Measurements from ENCODE around the gene PRIMPOL.

PRIMPOL gene

DNA sequence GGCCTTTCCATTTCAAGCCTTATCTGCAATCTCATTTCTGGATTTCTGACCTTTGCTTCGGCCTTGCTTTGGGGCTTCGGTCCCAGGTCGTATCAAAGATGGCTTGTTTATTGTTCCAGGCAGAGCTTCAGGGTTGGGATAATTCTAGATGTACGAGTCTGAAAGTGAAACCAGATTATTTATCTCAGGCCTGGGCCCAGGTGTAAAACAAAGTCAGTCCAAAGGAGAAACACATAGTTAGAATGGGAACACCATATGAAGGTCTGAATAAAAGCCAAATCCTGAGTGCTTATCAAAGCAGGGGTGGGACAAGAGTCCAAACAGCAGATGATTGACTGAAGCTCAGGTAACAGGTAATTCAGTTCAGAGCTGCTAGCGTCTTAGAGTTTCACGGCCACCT, 17.1 kb downstream of the PRIMPOL start:
- DNase-seq (ENCODE audit: low read depth, low spot score) = no peak

DNA sequence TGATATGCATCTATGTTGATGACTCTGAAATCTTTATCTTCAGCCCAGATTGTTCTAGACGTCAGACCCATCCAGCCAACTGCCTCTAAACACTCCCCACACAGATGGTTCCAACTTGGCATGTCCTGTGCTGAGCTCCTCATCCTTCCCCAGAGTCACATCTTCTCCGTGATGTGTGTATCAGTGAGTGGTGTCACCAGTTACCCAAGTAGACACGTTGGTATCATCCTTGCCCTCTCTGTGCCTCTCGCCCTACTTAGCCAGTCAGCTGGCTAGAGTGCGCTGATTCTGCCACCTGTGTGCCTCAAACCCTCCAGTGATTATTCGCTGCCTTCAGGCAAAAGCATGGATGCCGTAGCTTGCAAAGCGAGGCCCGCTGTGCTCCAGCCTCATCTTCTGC, 18.6 kb downstream of the PRIMPOL start:
- no peak for DNase-seq (ENCODE audit: low read depth, low spot score)

- no peak for DNase-seq (ENCODE audit: low read depth, low spot score)
These were observed 19.1 kb downstream of the PRIMPOL start for GRCh38 chr4:184668511-184669114.

DNA sequence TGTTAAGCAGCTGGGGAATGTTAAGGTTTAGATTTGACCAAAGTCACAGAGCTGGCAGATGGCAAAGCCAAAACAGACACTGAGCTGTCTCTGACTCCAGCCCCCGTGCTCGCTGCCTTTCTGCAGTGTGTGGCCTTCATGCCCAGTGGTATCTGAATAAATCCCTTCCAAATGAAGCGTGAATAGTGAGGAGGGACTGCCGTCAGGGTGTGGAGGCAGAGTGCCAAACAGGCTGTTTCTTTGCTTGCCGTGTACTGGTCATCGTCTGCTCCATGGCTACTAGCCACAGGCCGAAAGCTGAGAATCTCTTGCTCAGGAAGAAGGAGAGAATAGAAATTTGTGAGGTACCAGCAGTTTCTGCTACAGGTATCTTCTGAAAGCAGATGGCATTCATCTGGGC, 19.7 kb downstream of the PRIMPOL start:
- DNase-seq (ENCODE audit: low read depth, low spot score) = no peak

- DNase-seq (ENCODE audit: low read depth, low spot score) = no peak
These were observed 21.6 kb downstream of the PRIMPOL start for GRCh38 chr4:184671101-184671500.

DNA sequence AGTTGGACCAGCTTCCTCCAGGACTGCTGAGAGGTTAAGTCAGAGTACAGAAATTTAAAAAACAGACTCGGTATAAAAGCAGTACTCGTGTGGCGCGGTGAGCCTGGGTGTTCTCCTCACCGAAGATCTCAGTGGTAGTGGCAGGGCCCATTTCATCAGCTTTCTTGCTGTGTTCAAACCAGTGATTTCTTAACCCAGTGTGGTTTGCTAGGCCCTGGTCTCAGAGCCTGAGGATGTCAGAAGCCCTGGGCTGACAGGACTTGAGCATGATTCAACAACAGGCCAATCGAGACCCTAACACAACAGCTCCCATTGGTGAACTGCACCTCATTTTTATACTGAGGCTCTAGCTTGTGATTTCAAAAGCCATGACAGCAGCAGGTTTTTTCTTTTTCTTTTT, 23.2 kb downstream of the PRIMPOL start:
- DNase-seq (ENCODE audit: low read depth, low spot score) = no peak

DNA sequence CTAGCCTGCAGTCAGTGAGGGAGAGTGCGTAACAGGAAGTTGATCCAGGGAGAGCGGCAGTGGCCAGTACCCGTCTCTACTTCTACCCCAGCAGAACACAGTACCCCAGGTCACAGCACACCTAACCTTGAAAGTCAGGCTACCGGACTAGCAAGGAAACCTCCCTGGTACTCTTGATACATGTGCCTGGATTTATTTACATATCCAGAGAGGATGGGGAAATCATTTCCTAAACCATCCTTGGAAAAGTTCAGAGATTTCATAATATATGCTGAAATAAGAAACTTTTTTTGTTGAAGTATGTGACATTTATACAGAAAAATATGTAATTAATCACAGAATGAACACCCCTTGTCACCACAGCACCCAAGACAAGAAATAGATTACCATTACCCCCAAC, 24.5 kb downstream of the PRIMPOL start:
- DNase-seq (ENCODE audit: low read depth, low spot score) = no peak

GRCh38 chr4:184675018-184675417, 25.5 kb downstream of the PRIMPOL start:
- no peak for DNase-seq (ENCODE audit: low read depth, low spot score)

DNA sequence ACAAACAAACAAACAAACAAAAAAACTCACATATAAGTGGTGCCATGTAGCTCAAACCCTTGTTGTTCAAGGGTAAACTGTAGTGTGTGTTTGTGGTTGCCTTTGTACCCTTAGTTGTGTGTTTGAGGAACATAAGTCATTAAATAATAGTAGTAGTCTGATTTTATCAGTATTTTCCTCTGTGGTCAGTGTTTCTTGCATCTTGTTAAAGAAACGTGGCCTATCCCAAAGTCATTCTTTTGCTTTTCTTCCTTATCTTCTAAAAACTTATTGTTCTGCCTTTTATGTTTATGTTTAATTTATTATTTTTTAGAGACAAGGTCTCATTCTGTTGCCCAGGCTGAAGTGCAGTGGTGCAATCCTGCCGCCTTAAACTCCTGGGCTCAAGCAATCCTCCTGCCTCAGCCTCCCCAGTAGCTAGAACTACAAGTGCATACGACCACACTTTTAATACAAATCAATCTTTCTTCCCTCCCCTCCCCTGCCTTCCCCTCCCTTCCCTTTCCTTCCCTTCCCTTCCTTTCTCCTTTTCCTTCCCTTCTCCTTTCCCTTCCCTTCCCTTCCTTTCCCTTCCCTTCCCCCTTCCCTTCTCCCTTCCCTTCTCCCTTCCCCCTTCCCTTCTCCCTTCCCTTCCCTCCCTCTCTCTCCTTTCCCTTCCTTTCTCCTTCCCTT, 26.4 kb downstream of the PRIMPOL start:
- no peak for DNase-seq (ENCODE audit: low read depth, low spot score)

DNA sequence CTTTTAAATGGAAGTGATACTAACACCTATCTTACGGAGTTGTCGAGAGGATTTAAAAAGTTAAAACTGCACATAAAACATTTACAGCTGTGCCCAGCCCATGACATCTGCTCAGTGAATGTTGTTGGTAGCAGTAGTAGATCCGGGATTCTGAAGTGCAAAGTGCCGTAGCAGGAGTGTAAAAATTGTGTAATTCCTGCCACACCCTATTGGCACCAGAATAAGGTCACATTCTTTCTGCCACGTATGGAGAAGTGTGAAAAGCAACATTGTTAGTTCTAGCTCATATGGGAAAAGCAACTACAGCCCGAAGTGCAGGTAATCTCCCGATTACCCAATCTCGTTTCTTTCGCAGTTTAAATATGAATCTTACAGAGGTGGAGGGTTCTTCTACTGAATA, 31.2 kb downstream of the PRIMPOL start:
- DNase-seq (ENCODE audit: low read depth, low spot score) = no peak

DNA sequence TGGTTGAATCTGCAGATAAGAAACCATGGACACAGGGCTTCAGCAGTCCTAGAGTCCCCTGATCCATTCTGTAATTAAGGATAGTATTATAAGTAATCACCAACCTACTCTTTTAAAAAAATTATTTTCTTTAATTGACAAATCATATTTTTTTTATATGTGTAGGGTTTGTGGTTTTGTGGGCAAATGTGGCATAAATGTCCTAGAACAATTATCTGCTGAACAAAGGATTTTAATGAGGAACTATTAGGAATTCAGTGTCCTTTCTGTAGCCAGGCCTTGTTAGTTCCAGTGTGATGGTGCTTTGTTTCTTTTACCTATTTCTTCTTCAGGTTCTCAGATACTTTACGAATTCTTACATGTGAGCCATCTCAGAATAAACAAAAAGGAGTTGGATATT, 32.4 kb downstream of the PRIMPOL start:
- no peak for DNase-seq (ENCODE audit: low read depth, low spot score)

GRCh38 chr4:184684491-184685189, 35.1 kb downstream of the PRIMPOL start:
- no peak for DNase-seq (ENCODE audit: low read depth, low spot score)

DNA sequence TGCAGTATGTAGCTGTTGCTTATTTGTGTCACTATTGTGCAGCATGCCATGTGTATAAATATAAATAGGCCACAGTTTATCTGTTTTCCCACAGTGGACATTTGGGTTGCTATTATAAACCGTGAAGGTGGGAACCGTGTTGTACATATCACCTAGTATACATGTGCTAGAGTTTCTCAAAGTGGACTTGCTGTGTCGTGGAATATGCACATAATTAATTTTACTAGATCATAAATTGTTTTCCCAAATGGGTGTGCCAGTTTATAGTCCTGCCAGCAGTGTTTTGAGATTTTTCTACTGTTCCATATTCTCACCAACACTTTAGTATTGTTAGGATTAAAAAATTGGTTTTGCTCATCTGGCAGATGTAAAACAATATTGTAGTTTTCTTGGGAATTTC, 38.5 kb downstream of the PRIMPOL start:
- DNase-seq (ENCODE audit: low read depth, low spot score) = no peak

- DNase-seq (ENCODE audit: low read depth, low spot score) = no peak
These were observed 38.9 kb downstream of the PRIMPOL start for GRCh38 chr4:184688447-184688846.

- DNase-seq (ENCODE audit: low read depth, low spot score) = no peak
These were observed 40.1 kb downstream of the PRIMPOL start for GRCh38 chr4:184689681-184690080.

GRCh38 chr4:184693056-184693455, 43.5 kb downstream of the PRIMPOL start:
- no peak for DNase-seq (ENCODE audit: low read depth, low spot score)

DNA sequence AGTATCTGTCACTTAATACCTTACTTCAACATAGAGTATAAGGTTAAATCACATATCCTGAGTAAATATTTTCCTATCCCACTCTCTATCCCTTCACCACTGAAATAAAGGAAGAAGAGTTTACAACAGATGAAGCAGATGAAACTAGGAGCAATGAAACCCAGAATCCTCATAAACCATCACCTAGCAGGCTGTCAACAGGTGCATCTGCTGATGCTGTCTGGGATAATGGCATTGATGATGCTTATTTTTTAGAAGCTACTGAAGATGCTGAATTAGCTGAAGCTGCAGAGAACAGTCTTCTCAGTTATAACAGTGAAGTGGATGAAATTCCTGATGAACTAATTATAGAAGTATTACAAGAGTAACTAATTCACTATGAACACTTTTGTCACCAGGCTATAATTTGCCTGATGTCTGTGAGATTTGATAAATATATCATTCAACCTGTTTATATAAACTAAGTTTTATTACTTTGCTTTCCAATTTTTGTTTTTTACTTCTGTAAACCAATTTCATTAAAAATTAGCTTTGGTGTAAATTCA, 44.9 kb downstream of the PRIMPOL start:
- no peak for DNase-seq (ENCODE audit: low read depth, low spot score)

GRCh38 chr4:184695178-184695896, 45.8 kb downstream of the PRIMPOL start:
- no peak for DNase-seq (ENCODE audit: low read depth, low spot score)

- no peak for DNase-seq (ENCODE audit: low read depth, low spot score)
These were observed 48.4 kb downstream of the PRIMPOL start for GRCh38 chr4:184697956-184698355.

DNA sequence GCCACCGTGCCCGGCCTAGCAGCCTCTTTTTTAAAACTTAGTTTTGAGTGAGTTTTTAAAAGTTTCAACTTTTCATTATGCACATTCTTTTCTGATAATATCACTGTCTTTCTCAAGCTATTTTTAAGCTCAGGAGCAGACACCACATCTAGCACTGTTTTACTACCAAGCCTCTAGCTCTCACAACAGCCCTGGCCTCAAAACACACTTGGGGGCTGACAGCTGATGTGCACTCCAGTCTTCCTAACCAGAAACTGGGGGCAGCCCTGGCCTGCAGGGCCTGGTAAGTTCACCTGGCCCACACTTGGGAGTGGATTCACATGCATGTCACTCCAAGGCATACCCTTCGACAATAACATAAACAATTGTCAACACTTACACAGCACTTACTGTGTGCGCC, 50.4 kb downstream of the PRIMPOL start:
- DNase-seq (ENCODE audit: low read depth, low spot score) = no peak

DNA sequence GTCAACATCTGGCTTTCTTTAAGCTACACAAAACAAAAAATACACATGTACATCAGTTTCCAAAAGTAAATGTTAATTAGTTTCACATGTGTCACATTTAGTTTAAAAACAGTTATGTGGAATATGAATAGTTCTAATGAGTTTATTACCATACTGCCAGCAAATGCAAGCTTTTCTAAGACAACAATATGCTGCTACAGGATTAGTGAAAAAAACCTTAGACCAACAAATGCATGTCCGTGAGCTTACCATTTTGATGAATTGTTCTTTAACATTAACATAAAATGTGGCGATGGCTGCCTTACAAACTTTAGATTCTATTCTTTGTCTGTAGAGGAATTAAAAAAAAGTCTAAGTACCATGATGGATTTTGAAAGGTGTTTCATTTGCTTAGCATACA, 52.6 kb downstream of the PRIMPOL start:
- no peak for DNase-seq (ENCODE audit: low read depth, low spot score)

GRCh38 chr4:184705692-184706091, 56.2 kb downstream of the PRIMPOL start:
- no peak for DNase-seq (ENCODE audit: low read depth, low spot score)

Data from activated CD4-positive, CD25-positive, alpha-beta regulatory T cell treated with anti-CD3 and anti-CD28 coated beads, Interleukin-2, amount 50 U/mL, for 16 hours (primary cell).